ENCODE results near the gene SLC38A10. TPM values are rescaled to one million over a fixed set of nuclear protein-coding genes. Genes with fewer than 3 reads are reported as not detected.

The SLC38A10 gene
- total and polyA plus RNA-seq, 3 experiments from 2014 or later: 49.0 to 71.1 (median 51.0) TPM

- Mint-ChIP-seq H3K4me1 (peaks cover 0 to 1% (median 0%) of the 10 kb centered on the region in 3 donors), H3K36me3 (no peaks in the 10 kb centered on the region), H3K27me3 (peaks cover 6 to 25% of the 10 kb centered on the region in 2 donors), H3K27ac (no peak overlapping the region), H3K4me3 (no peak overlapping the region), H3K9me3 (no peaks in the 10 kb centered on the region)
- Histone ChIP-seq H3K9me3 (ENCODE audit: low read length) (no peaks in the 10 kb centered on the region), H3K4me3 (ENCODE audit: low read length) (no peak overlapping the region), H3K27ac (ENCODE audit: low read depth, low read length) (no peak overlapping the region), H3K27me3 (ENCODE audit: insufficient read depth, low read length, poor library complexity, severe bottlenecking) (no peaks in the 10 kb centered on the region), H3K4me1 (ENCODE audit: insufficient read depth, low read length) (no peaks in the 10 kb centered on the region), H3K36me3 (ENCODE audit: insufficient read depth, low read length) (no peaks in the 10 kb centered on the region)
- ChIA-PET POLR2A (no interaction called here), CTCF (no interaction called here)
- DNase-seq: no peak
Observed at GRCh38 chr17:81328489-81328888, 33.4 kb upstream of the SLC38A10 start.

- no peak overlapping the region for H3K4me3 ChIP-seq (ENCODE audit: low read length)
- no peaks in the 10 kb centered on the region for H3K4me1 ChIP-seq (ENCODE audit: insufficient read depth, low read length)
- H3K27me3 Mint-ChIP-seq: peaks cover 2 to 9% of the 10 kb centered on the region in 2 donors
- no peaks in the 10 kb centered on the region for H3K27me3 ChIP-seq (ENCODE audit: insufficient read depth, low read length, poor library complexity, severe bottlenecking)
- DNase-seq: no peak
- no peaks in the 10 kb centered on the region for H3K9me3 Mint-ChIP-seq
- no peaks in the 10 kb centered on the region for H3K36me3 ChIP-seq (ENCODE audit: insufficient read depth, low read length)
- H3K4me1 Mint-ChIP-seq: peaks cover 0 to 1% (median 0%) of the 10 kb centered on the region in 3 donors
- no peaks in the 10 kb centered on the region for H3K9me3 ChIP-seq (ENCODE audit: low read length)
- H3K36me3 Mint-ChIP-seq: no peaks in the 10 kb centered on the region
- ChIA-PET CTCF (no interaction called here), POLR2A (no interaction called here)
- H3K4me3 Mint-ChIP-seq: no peak overlapping the region
- H3K27ac Mint-ChIP-seq: no peak overlapping the region
- no peak overlapping the region for H3K27ac ChIP-seq (ENCODE audit: low read depth, low read length)
Observed at GRCh38 chr17:81325714-81326358, 30.7 kb upstream of the SLC38A10 start.

- Histone ChIP-seq H3K27ac (ENCODE audit: low read depth, low read length) (no peak overlapping the region), H3K36me3 (ENCODE audit: insufficient read depth, low read length) (no peaks in the 10 kb centered on the region), H3K4me3 (ENCODE audit: low read length) (no peak overlapping the region), H3K9me3 (ENCODE audit: low read length) (no peaks in the 10 kb centered on the region), H3K27me3 (ENCODE audit: insufficient read depth, low read length, poor library complexity, severe bottlenecking) (no peaks in the 10 kb centered on the region), H3K4me1 (ENCODE audit: insufficient read depth, low read length) (no peaks in the 10 kb centered on the region)
- Mint-ChIP-seq H3K4me1 (peaks cover 0 to 1% (median 0%) of the 10 kb centered on the region in 3 donors), H3K27me3 (peaks cover 2 to 12% of the 10 kb centered on the region in 2 donors), H3K4me3 (no peak overlapping the region), H3K27ac (no peak overlapping the region), H3K9me3 (no peaks in the 10 kb centered on the region), H3K36me3 (no peaks in the 10 kb centered on the region)
- ChIA-PET CTCF (no interaction called here), POLR2A (no interaction called here)
- DNase-seq: no peak
Observed at GRCh38 chr17:81324851-81325713, 30.0 kb upstream of the SLC38A10 start.

GRCh38 chr17:81324177-81324850 is 29.2 kb upstream of the SLC38A10 start:
- H3K36me3 Mint-ChIP-seq: no peaks in the 10 kb centered on the region
- POLR2A ChIA-PET: no interaction called here
- no peaks in the 10 kb centered on the region for H3K27me3 ChIP-seq (ENCODE audit: insufficient read depth, low read length, poor library complexity, severe bottlenecking)
- CTCF ChIA-PET: no interaction called here
- no peak overlapping the region for H3K27ac Mint-ChIP-seq
- no peaks in the 10 kb centered on the region for H3K4me1 Mint-ChIP-seq
- H3K27me3 Mint-ChIP-seq: peaks cover 2 to 12% of the 10 kb centered on the region in 2 donors
- no peak overlapping the region for H3K4me3 Mint-ChIP-seq
- H3K4me1 ChIP-seq (ENCODE audit: insufficient read depth, low read length): no peaks in the 10 kb centered on the region
- H3K27ac ChIP-seq (ENCODE audit: low read depth, low read length): no peak overlapping the region
- no peak overlapping the region for H3K4me3 ChIP-seq (ENCODE audit: low read length)
- no peaks in the 10 kb centered on the region for H3K9me3 ChIP-seq (ENCODE audit: low read length)
- DNase-seq: no peak
- no peaks in the 10 kb centered on the region for H3K9me3 Mint-ChIP-seq
- H3K36me3 ChIP-seq (ENCODE audit: insufficient read depth, low read length): no peaks in the 10 kb centered on the region

GRCh38 chr17:81323411-81323868 is 28.3 kb upstream of the SLC38A10 start:
- H3K9me3 ChIP-seq (ENCODE audit: low read length): no peaks in the 10 kb centered on the region
- H3K9me3 Mint-ChIP-seq: no peaks in the 10 kb centered on the region
- no peaks in the 10 kb centered on the region for H3K4me1 Mint-ChIP-seq
- H3K4me1 ChIP-seq (ENCODE audit: insufficient read depth, low read length): no peaks in the 10 kb centered on the region
- ChIA-PET CTCF (interaction anchor here (0.9 kb wide), 1 partner anchor 14 kb away, joined by 3 read pairs; no protein-coding TSS in a partner anchor), POLR2A (no interaction called here)
- no peak overlapping the region for H3K27ac ChIP-seq (ENCODE audit: low read depth, low read length)
- DNase-seq: no peak
- H3K27me3 Mint-ChIP-seq: peaks cover 2 to 9% of the 10 kb centered on the region in 2 donors
- H3K27me3 ChIP-seq (ENCODE audit: insufficient read depth, low read length, poor library complexity, severe bottlenecking): no peaks in the 10 kb centered on the region
- no peaks in the 10 kb centered on the region for H3K36me3 Mint-ChIP-seq
- H3K36me3 ChIP-seq (ENCODE audit: insufficient read depth, low read length): no peaks in the 10 kb centered on the region
- H3K4me3 ChIP-seq (ENCODE audit: low read length): no peak overlapping the region
- no peak overlapping the region for H3K4me3 Mint-ChIP-seq
- no peak overlapping the region for H3K27ac Mint-ChIP-seq

- no peak overlapping the region for H3K4me3 ChIP-seq (ENCODE audit: low read length)
- POLR2A ChIA-PET: no interaction called here
- H3K4me1 ChIP-seq (ENCODE audit: insufficient read depth, low read length): no peaks in the 10 kb centered on the region
- no peak overlapping the region for H3K4me3 Mint-ChIP-seq
- H3K27me3 ChIP-seq (ENCODE audit: insufficient read depth, low read length, poor library complexity, severe bottlenecking): no peaks in the 10 kb centered on the region
- peaks cover 4 to 9% of the 10 kb centered on the region in 2 donors for H3K27me3 Mint-ChIP-seq
- no peak overlapping the region for H3K27ac ChIP-seq (ENCODE audit: low read depth, low read length)
- no peaks in the 10 kb centered on the region for H3K36me3 ChIP-seq (ENCODE audit: insufficient read depth, low read length)
- no peak for DNase-seq
- no peaks in the 10 kb centered on the region for H3K9me3 Mint-ChIP-seq
- CTCF ChIA-PET: interaction anchor here (0.9 kb wide), 1 partner anchor 14 kb away, joined by 3 read pairs; no protein-coding TSS in a partner anchor
- no peaks in the 10 kb centered on the region for H3K9me3 ChIP-seq (ENCODE audit: low read length)
- H3K4me1 Mint-ChIP-seq: no peaks in the 10 kb centered on the region
- no peak overlapping the region for H3K27ac Mint-ChIP-seq
- no peaks in the 10 kb centered on the region for H3K36me3 Mint-ChIP-seq
Observed at GRCh38 chr17:81323083-81323369, 27.9 kb upstream of the SLC38A10 start.

GRCh38 chr17:81322271-81323082 is 27.4 kb upstream of the SLC38A10 start:
- POLR2A ChIA-PET: no interaction called here
- peak in 3 of 5 donors; percentile 15 to 21 (median 15) for DNase-seq

More at GRCh38 chr17:81322271-81323082, 27.4 kb upstream of the SLC38A10 start:
- Histone ChIP-seq H3K27ac (ENCODE audit: low read depth, low read length) (no peak overlapping the region), H3K36me3 (ENCODE audit: insufficient read depth, low read length) (no peaks in the 10 kb centered on the region), H3K4me1 (ENCODE audit: insufficient read depth, low read length) (no peaks in the 10 kb centered on the region), H3K9me3 (ENCODE audit: low read length) (no peaks in the 10 kb centered on the region), H3K4me3 (ENCODE audit: low read length) (no peak overlapping the region), H3K27me3 (ENCODE audit: insufficient read depth, low read length, poor library complexity, severe bottlenecking) (no peaks in the 10 kb centered on the region)
- no peaks in the 10 kb centered on the region for H3K9me3 Mint-ChIP-seq
- CTCF ChIA-PET: interaction anchor here (0.9 kb wide), 1 partner anchor 15 kb away, joined by 3 read pairs; no protein-coding TSS in a partner anchor
- no peaks in the 10 kb centered on the region for H3K4me1 Mint-ChIP-seq
- no peaks in the 10 kb centered on the region for H3K36me3 Mint-ChIP-seq
- peaks cover 4 to 9% of the 10 kb centered on the region in 2 donors for H3K27me3 Mint-ChIP-seq
- no peak overlapping the region for H3K27ac Mint-ChIP-seq
- H3K4me3 Mint-ChIP-seq: no peak overlapping the region
